Keratinocyte (primary cell): Measurements from ENCODE around the gene DUSP22.

Experiments used
- EZH2 ChIP-seq: IDR thresholded peaks from one replicate; pipeline ENCODE4 v1.6.1; 2012; ENCODE audit warnings: inconsistent platforms, mild to moderate bottlenecking, low read length, moderate library complexity
- TF ChIP-seq, protein P1 (sequence below), 3 experiments: IDR thresholded peaks in 1 of 3; conservative IDR thresholded peaks in 1 of 3; optimal IDR thresholded peaks in 1 of 3; 2 replicates in 2 of 3; 3 replicates in 1 of 3; pipeline versions ENCODE3 to v1.5.1; 2011; ENCODE audit warnings: low read length in 3 of 3, mild to moderate bottlenecking in 3 of 3, moderate library complexity in 2 of 3, control low read depth in 1 of 3, inconsistent platforms in 1 of 3; ENCODE audit not compliant: insufficient read depth in 2 of 3; ENCODE audit errors: extremely low read depth in 1 of 3

- TF ChIP-seq, protein P1, sequence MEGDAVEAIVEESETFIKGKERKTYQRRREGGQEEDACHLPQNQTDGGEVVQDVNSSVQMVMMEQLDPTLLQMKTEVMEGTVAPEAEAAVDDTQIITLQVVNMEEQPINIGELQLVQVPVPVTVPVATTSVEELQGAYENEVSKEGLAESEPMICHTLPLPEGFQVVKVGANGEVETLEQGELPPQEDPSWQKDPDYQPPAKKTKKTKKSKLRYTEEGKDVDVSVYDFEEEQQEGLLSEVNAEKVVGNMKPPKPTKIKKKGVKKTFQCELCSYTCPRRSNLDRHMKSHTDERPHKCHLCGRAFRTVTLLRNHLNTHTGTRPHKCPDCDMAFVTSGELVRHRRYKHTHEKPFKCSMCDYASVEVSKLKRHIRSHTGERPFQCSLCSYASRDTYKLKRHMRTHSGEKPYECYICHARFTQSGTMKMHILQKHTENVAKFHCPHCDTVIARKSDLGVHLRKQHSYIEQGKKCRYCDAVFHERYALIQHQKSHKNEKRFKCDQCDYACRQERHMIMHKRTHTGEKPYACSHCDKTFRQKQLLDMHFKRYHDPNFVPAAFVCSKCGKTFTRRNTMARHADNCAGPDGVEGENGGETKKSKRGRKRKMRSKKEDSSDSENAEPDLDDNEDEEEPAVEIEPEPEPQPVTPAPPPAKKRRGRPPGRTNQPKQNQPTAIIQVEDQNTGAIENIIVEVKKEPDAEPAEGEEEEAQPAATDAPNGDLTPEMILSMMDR (optimal IDR thresholded peaks at IDR 0.05 in 1 of 3, IDR thresholded peaks at IDR 0.05 in 1 of 3, conservative IDR thresholded peaks at IDR 0.05 in 1 of 3; ENCODE audit: extremely low read depth in 1 of 3, insufficient read depth in 2 of 3, low read length in 3 of 3): no peak
- no peak for TF ChIP-seq EZH2
Observed at GRCh38 chr6:369559-370431, 77.5 kb downstream of the DUSP22 start.
